GM21423 (cell line): ENCODE data around the gene CECR2.

Experiments
- ATAC-seq: cut with Tn5 transposase; IDR thresholded peaks from one replicate; pipeline ENCODE4 v1.9.1; 2021; ENCODE audit warnings: mild to moderate bottlenecking, moderate library complexity; ENCODE audit not compliant: unreplicated experiment

The CECR2 gene

GRCh38 chr22:17590586-17590985 is 221.3 kb downstream of the CECR2 start:
- no peak for ATAC-seq

- no peak for ATAC-seq
Measured at GRCh38 chr22:17592201-17592600, 222.9 kb downstream of the CECR2 start.

DNA sequence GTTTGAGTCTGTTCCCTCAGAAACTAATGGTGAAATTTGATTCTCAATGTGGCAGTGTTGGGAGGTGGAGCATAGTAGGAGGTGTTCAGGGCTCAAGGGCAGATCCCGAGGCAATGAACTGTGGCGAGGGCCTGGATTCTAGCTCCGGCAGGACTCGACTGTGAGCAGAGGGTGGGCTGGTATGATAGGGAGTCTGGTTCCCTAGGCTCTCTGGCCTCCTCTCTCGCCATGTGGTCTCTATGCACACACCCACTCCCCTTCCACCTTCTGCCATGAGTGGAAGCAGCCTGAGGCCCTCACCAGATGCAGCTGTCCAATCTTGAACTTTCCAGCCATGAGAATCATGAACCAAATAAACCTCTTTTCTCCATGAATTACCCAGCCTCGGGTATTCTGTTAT is 227.0 kb downstream of the CECR2 start:
- ATAC-seq, result no peak

GRCh38 chr22:17597217-17597616 is 228.0 kb downstream of the CECR2 start:
- no peak for ATAC-seq

DNA sequence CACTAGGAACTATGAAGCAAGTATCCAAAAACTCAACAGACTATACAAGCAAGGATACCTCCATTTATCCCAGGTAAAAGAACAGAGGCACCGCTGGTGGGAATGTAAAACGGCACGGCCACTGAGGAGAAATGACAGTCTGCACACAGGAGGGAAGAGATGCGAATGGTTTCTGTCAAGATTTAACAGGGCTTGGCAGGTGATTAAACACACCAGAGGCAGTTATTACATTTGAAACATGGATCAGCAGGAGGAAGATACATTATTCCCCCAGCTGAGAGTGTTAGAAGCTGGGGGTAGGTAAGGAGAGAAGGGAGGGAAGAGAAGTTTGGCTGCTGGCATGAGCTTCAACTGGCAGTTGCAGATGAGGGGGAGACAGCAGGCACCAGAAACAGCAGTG is 229.1 kb downstream of the CECR2 start:
- no peak for ATAC-seq

DNA sequence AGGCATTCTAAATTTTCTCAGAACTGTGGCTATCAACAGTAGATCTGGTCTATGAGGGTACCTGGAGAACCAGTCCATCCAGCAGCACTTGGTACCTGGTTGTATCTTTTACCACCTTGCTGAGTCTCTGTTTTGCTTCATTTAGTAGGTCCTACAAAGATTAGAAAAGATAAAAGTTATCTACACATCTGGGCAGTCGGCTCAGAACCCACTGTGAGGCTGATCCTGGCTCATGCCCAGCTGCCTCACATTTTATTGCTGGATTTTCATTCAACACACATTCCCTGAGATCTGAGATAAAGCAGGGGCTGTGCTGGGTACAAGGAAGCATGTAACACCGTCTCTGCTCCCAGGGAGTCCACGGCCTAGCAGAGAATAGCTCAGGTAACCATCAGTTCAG is 231.8 kb downstream of the CECR2 start:
- no peak for ATAC-seq

GRCh38 chr22:17603668-17604067 is 234.4 kb downstream of the CECR2 start:
- no peak for ATAC-seq

DNA sequence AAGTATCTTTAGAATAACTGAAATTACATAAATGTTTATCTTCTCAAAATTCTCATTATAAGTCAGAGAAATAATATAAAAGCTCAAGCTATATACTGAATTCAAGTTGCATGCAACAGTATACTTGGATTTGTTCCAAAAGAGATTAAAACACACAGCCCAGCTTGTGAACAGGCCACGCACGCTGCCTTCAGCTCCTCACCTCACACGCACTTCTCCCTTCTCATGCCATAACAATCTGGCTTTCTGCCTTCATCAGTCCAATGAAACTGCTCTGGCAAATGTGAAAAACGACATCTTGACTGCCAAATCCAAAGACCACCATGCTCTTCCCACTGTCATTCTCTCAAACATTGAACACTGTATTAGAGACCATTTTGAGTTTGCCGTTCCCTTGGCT is 237.2 kb downstream of the CECR2 start:
- ATAC-seq, result no peak
